Right lobe of liver (tissue), 4 donors: ENCODE measurements around the gene ASB17.

ENCODE experiments used
- CTCF ChIP-seq, 4 donors: fragments of 200-600 bp in 3 of 4; fragments of 450-650 bp in 1 of 4; IDR thresholded peaks; one replicate each; pipeline versions ENCODE4 v1.5.1 to v1.8.0; 2016 to 2022; ENCODE audit warnings: antibody characterized with exemption in 4 of 4, mild to moderate bottlenecking in 2 of 4
- POLR2A ChIP-seq: fragments of 450-650 bp; IDR thresholded peaks from one replicate; pipeline ENCODE4 v1.6.1; 2017; ENCODE audit warnings: antibody characterized with exemption, mild to moderate bottlenecking
- donor health status: DM: no; HTN: no; CAD: no.
- donor health status: DM: no; HTN: no; CAD: no.
- donor health status: DM: no; HTN: yes; CAD: no.

DNA sequence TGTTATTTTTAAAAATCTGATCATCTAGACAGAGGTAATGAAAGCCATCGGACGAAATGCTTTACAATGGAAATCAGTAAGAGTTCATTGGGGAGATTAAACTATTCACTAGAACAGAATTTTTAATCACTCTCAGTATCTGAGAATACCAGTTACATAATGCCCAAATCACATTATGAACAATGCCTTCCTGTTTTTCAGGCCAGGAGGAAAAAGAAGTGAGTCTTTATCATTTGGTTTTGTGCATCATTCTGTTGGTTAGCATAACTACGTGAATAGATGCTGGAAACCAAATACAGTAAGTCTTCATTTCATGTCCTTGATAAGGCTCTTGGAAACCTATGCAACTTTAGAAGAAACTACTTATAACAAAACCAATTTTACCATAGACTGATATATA is 18.0 kb upstream of the ASB17 start:
- no peak for TF ChIP-seq CTCF (IDR thresholded peaks at IDR 0.05)
- no peak for TF ChIP-seq POLR2A
